ENCODE results near the gene RSU1.

RSU1 gene

DNA sequence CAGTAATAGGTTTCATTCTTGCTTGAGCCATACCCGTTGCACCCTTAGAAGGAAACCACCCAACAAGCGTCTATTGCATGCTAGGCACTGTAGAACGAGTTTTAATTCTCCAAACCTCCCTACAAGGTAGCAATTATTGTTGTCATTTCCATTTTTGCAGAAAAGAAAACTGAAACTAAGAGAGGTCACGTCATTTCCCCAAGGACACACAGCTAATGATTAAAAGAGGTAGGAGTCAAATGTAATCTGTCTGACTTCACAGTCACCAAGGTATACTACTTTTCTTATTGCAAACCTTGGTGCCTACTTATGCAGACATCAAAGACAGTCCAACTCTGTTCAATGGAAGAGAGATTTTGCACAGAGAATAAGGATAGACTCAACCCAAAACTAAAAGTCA is 246.5 kb downstream of the RSU1 start:
- TF ChIP-seq, protein P1, sequence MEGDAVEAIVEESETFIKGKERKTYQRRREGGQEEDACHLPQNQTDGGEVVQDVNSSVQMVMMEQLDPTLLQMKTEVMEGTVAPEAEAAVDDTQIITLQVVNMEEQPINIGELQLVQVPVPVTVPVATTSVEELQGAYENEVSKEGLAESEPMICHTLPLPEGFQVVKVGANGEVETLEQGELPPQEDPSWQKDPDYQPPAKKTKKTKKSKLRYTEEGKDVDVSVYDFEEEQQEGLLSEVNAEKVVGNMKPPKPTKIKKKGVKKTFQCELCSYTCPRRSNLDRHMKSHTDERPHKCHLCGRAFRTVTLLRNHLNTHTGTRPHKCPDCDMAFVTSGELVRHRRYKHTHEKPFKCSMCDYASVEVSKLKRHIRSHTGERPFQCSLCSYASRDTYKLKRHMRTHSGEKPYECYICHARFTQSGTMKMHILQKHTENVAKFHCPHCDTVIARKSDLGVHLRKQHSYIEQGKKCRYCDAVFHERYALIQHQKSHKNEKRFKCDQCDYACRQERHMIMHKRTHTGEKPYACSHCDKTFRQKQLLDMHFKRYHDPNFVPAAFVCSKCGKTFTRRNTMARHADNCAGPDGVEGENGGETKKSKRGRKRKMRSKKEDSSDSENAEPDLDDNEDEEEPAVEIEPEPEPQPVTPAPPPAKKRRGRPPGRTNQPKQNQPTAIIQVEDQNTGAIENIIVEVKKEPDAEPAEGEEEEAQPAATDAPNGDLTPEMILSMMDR (IDR thresholded peaks at IDR 0.05; ENCODE audit: low read length), result no peak
- no peak for TF ChIP-seq EZH2 (IDR thresholded peaks at IDR 0.05; ENCODE audit: borderline replicate concordance, low read length)
- no peaks in the 10 kb centered on the region for H3K79me2 ChIP-seq (ENCODE audit: insufficient read depth, low read length)
- no peak overlapping the region for H3K9ac ChIP-seq (ENCODE audit: low read length)
- no peaks in the 10 kb centered on the region for H3F3A ChIP-seq (ENCODE audit: insufficient read depth, low read length)
- H2AFZ ChIP-seq (ENCODE audit: low read length), result no peak overlapping the region
- no peaks in the 10 kb centered on the region for H3K36me3 ChIP-seq (ENCODE audit: insufficient read depth, low read length)
- H3K4me2 ChIP-seq (ENCODE audit: low read length), result no peak overlapping the region
- no peaks in the 10 kb centered on the region for H3K4me1 ChIP-seq (ENCODE audit: insufficient read depth, low read length, severe bottlenecking)
- no peaks in the 10 kb centered on the region for H4K20me1 ChIP-seq (ENCODE audit: insufficient read depth, low read length)
- no peaks in the 10 kb centered on the region for H3K9me2 ChIP-seq (ENCODE audit: low read depth, low read length)
- no peak overlapping the region for H3K4me3 ChIP-seq (ENCODE audit: low read depth, low read length, poor library complexity, severe bottlenecking)
- no peaks in the 10 kb centered on the region for H3K9me3 ChIP-seq (ENCODE audit: low read length)
- H3K27ac ChIP-seq (ENCODE audit: low read depth, low read length, poor library complexity, severe bottlenecking), result no peak overlapping the region
- H3K27me3 ChIP-seq (ENCODE audit: insufficient read depth, low read length), result no peaks in the 10 kb centered on the region

DNA sequence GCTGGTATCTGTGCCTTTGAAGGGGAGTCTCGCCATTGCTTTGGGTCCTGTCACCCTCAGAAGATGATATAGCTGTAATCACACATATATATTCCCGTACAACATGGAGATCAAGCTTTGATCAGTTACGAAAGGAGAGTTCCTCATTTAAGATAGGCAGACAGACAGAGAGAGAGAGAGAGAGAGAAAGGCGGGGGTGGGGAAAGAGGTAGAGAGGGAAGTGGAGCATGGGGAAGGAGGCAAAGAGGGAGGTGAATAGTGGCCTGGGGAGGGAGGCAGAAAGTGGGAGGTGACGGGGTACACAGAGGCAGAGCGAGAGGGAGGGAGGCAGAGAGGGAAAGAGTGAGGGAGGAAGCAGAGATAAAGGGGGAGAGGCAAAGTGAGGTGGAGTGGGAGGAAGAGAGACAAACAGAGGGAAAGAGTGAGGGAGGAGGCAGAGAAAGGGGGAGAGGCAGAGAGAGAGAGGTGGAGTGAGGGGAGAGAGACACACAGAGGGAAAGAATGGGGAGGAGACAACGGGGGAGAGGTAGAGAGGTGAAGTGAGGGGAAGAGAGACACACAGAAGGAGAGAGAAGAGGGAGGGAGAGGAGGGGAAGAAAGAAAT is 250.9 kb downstream of the RSU1 start:
- Histone ChIP-seq H4K20me1 (ENCODE audit: insufficient read depth, low read length) (no peaks in the 10 kb centered on the region), H3K79me2 (ENCODE audit: insufficient read depth, low read length) (no peaks in the 10 kb centered on the region), H3K27ac (ENCODE audit: low read depth, low read length, poor library complexity, severe bottlenecking) (no peak overlapping the region), H2AFZ (ENCODE audit: low read length) (no peak overlapping the region), H3F3A (ENCODE audit: insufficient read depth, low read length) (no peaks in the 10 kb centered on the region), H3K9me3 (ENCODE audit: low read length) (no peaks in the 10 kb centered on the region), H3K9ac (ENCODE audit: low read length) (no peak overlapping the region), H3K36me3 (ENCODE audit: insufficient read depth, low read length) (no peaks in the 10 kb centered on the region), H3K4me2 (ENCODE audit: low read length) (no peak overlapping the region), H3K4me1 (ENCODE audit: insufficient read depth, low read length, severe bottlenecking) (no peaks in the 10 kb centered on the region), H3K9me2 (ENCODE audit: low read depth, low read length) (no peaks in the 10 kb centered on the region), H3K27me3 (ENCODE audit: insufficient read depth, low read length) (no peaks in the 10 kb centered on the region), H3K4me3 (ENCODE audit: low read depth, low read length, poor library complexity, severe bottlenecking) (no peak overlapping the region)
- TF ChIP-seq EZH2 (IDR thresholded peaks at IDR 0.05; ENCODE audit: borderline replicate concordance, low read length), result no peak
- TF ChIP-seq, protein P1 (IDR thresholded peaks at IDR 0.05; ENCODE audit: low read length), result no peak

DNA sequence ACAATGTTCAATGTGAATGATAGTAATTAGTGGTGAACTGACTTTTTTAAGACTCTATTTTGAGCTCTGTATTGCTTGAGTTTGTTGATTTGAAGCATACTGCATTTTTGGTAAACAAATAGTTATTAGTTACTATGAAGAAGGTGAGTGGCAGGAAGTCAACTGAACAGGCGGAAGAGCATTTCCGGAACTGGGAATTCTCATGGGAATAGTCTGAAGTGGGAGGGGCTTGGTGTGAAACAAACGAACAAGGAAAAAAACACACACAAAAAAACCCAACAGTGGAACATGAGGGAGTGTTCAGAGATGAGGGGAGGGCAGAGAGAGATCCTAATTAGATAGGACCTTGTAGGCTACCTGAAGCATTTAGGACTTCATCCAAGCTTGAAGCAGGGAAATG is 251.6 kb downstream of the RSU1 start:
- H3K4me1 ChIP-seq (ENCODE audit: insufficient read depth, low read length, severe bottlenecking), result no peaks in the 10 kb centered on the region
- TF ChIP-seq, protein P1 (IDR thresholded peaks at IDR 0.05; ENCODE audit: low read length), result no peak
- TF ChIP-seq EZH2 (IDR thresholded peaks at IDR 0.05; ENCODE audit: borderline replicate concordance, low read length), result no peak
- H4K20me1 ChIP-seq (ENCODE audit: insufficient read depth, low read length), result no peaks in the 10 kb centered on the region
- H3K9me2 ChIP-seq (ENCODE audit: low read depth, low read length), result no peaks in the 10 kb centered on the region
- H3K79me2 ChIP-seq (ENCODE audit: insufficient read depth, low read length), result no peaks in the 10 kb centered on the region
- no peaks in the 10 kb centered on the region for H3K9me3 ChIP-seq (ENCODE audit: low read length)
- no peaks in the 10 kb centered on the region for H3F3A ChIP-seq (ENCODE audit: insufficient read depth, low read length)
- H3K4me2 ChIP-seq (ENCODE audit: low read length), result no peak overlapping the region
- H3K27ac ChIP-seq (ENCODE audit: low read depth, low read length, poor library complexity, severe bottlenecking), result no peak overlapping the region
- H2AFZ ChIP-seq (ENCODE audit: low read length), result no peak overlapping the region
- H3K36me3 ChIP-seq (ENCODE audit: insufficient read depth, low read length), result no peaks in the 10 kb centered on the region
- no peak overlapping the region for H3K4me3 ChIP-seq (ENCODE audit: low read depth, low read length, poor library complexity, severe bottlenecking)
- H3K27me3 ChIP-seq (ENCODE audit: insufficient read depth, low read length), result no peaks in the 10 kb centered on the region
- H3K9ac ChIP-seq (ENCODE audit: low read length), result no peak overlapping the region

Data from OCI-LY1 (cell line).